ENCODE measurements around the gene CFAP97D1.

Gene CFAP97D1

DNA sequence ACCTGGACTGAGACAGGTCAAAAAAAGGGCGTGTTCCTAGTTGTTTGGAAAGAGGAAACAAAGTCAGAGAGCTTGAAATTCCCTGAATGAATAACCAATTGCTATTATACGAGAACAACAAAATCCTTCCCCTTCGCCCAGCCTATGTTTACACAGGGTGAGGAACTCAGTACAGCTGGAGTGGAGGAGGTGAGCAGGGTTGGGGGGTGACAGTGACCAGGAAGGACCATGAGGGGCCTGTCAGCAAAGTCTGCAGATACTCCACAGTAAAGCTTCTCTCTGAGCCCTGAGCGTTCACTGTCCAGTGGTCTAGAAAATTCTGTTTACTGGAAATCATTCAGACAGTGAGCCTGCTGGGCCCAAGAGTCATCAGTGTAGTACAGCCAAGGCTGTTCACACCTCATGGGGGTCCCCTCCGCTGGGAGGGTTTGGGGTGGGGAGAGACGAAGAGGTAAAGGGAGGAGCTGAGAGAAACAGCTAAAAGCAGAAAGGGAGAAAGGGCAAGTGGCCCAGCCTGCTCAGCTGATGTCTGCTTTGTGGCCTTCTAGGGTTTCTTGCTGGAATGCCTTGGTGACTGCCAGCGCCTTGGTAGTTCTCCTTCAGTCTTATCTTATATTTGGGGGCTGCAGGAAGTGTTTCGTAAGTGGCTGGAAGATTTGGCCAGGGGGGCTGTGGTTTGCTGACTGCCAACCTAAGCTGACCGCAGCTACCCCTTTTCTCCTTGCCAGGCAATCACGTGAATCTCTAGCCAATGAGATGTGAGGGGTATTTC, 7.2 kb upstream of the CFAP97D1 start:
- no peaks in the 10 kb centered on the region for H3K36me3 ChIP-seq (ENCODE audit: insufficient read depth)
- H4K20me1 ChIP-seq (ENCODE audit: insufficient read depth), result no peaks in the 10 kb centered on the region

DNA sequence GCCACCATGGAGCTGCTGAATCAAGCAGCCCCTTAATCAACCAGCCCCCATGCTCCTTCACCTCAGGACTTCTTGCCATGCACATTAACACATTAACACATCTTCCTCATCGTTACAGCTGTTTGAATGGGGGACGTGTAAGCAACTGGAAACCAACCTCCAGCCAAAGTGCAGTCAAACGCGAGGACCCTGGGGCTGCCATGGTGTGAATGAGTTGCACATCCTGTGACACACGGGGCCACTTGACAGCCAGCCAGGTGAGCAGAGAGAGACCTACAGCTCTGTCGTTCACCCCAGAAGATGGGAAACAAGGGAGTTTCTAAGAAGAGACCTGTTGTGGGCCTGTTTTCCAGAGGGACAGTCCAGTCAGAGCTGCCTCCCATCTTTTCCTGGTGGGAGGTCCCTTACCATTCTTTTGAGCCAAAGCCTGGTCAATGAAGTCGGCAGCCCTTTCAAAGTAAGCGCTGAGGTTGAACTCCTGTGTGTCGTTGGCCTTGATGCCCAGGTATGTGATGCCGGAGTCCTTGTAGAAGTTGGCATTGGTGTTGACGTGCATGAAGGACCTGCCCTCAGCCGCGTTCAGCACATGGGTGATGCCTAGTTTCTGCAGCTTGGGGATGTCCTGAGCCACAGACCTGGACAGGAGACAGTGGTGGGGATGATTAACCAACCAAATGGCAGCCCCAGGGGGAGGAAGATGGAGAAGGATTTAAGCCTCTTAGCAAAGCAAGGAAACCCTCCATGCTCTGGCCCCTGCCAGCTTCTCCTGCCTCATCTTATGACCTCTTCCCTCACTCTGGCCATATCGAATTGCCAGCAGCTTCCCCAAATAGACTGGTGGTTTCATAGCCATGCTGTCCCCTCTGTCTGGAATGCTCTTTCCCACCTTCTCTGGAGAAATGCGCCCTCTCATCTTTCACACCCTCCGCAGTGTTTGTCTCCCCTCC, 5.7 kb upstream of the CFAP97D1 start:
- Histone ChIP-seq H3K4me3 (IDR thresholded peaks at IDR 0.05; ENCODE audit: insufficient read depth, low read depth, low read length) (no peak overlapping the region), H2AFZ (ENCODE audit: low read depth) (no peak overlapping the region), H3K36me3 (ENCODE audit: insufficient read depth) (no peaks in the 10 kb centered on the region), H3K27ac (no peak overlapping the region), H3K79me2 (ENCODE audit: insufficient read depth, low read depth) (no peaks in the 10 kb centered on the region; the same call in 1 of the 2 replicates), H3K4me2 (no peak overlapping the region), H3K4me1 (ENCODE audit: low read depth, poor library complexity, severe bottlenecking) (peaks cover 7% of the 10 kb centered on the region), H3K27me3 (ENCODE audit: insufficient read depth, low read depth) (peaks cover 2% of the 10 kb centered on the region), H4K20me1 (ENCODE audit: insufficient read depth) (no peaks in the 10 kb centered on the region), H3K9ac (no peak overlapping the region)
- TF ChIP-seq, protein P1, sequence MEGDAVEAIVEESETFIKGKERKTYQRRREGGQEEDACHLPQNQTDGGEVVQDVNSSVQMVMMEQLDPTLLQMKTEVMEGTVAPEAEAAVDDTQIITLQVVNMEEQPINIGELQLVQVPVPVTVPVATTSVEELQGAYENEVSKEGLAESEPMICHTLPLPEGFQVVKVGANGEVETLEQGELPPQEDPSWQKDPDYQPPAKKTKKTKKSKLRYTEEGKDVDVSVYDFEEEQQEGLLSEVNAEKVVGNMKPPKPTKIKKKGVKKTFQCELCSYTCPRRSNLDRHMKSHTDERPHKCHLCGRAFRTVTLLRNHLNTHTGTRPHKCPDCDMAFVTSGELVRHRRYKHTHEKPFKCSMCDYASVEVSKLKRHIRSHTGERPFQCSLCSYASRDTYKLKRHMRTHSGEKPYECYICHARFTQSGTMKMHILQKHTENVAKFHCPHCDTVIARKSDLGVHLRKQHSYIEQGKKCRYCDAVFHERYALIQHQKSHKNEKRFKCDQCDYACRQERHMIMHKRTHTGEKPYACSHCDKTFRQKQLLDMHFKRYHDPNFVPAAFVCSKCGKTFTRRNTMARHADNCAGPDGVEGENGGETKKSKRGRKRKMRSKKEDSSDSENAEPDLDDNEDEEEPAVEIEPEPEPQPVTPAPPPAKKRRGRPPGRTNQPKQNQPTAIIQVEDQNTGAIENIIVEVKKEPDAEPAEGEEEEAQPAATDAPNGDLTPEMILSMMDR (conservative IDR thresholded peaks at IDR 0.05; ENCODE audit: low read depth, low read length), result no peak

More for the DNA sequence above, 7.2 kb upstream of the CFAP97D1 start:
- H3K4me2 ChIP-seq, result no peak overlapping the region
- no peak overlapping the region for H2AFZ ChIP-seq (ENCODE audit: low read depth)
- TF ChIP-seq, protein P1 (conservative IDR thresholded peaks at IDR 0.05; ENCODE audit: low read depth, low read length), result no peak
- H3K4me1 ChIP-seq (ENCODE audit: low read depth, poor library complexity, severe bottlenecking), result peaks cover 3% of the 10 kb centered on the region
- no peak overlapping the region for H3K9ac ChIP-seq
- H3K79me2 ChIP-seq (ENCODE audit: insufficient read depth, low read depth), result no peaks in the 10 kb centered on the region; the same call in 1 of the 2 replicates
- no peak overlapping the region for H3K27ac ChIP-seq
- no peak overlapping the region for H3K4me3 ChIP-seq (IDR thresholded peaks at IDR 0.05; ENCODE audit: insufficient read depth, low read depth, low read length)
- no peaks in the 10 kb centered on the region for H3K27me3 ChIP-seq (ENCODE audit: insufficient read depth, low read depth)

DNA sequence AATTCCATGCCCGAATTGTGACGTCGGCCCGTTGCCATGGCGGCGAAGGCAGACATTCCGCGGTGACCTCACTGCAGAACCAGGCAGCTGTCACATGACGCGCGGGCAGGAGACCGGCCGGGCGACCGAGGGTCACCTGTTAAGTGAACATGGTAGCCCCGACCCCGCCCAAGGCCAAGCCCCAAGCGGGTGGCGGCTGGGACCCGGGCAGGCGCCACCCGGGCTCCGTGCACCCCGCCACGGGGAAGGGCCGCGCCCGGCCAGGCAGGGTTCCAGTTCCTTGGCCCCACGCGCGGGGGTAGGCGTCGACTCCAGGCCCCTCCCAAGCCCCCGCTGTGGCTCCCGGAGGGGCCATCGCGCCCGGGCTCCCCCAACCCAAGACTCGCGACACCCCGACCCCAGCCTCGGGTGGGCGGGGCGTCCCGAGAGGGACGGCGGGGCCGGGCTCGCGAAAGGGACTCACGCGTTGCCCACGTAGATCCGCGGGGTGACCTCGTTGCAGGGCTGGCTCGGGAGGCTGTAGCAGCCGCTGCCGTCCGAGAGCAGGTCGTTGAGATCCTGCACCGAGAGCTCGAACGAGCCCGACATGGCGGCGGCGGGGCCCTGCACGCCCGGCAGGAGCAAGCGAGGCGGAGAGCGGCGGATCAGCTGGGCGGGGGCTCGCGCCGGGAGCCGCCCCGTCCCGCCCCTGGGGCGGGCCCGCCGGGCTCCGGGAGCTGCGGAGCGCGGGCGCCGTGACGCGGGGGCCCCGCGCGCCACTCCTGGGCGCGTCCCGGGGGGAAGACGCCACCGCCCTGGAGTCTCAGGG, 1.7 kb upstream of the CFAP97D1 start, which contains the start of gene DUSP3:
DUSP3 (minus strand) TSS at position 641 of the 808 bp plus-strand sequence; CDS start at position 588, 53 bp downstream.
- Histone ChIP-seq H3K4me1 (ENCODE audit: low read depth, poor library complexity, severe bottlenecking) (peaks cover 8% of the 10 kb centered on the region), H3K27me3 (ENCODE audit: insufficient read depth, low read depth) (peaks cover 29% of the 10 kb centered on the region), H3K36me3 (ENCODE audit: insufficient read depth) (no peaks in the 10 kb centered on the region), H3K4me3 (IDR thresholded peaks at IDR 0.05; ENCODE audit: insufficient read depth, low read depth, low read length) (no peak within 1 kb of the TSS), H3K4me2 (peak within 1 kb of the TSS; percentile 95), H3K79me2 (ENCODE audit: insufficient read depth, low read depth) (no peaks in the 10 kb centered on the region; the same call in 1 of the 2 replicates), H3K27ac (peak within 1 kb of the TSS; percentile 70), H2AFZ (ENCODE audit: low read depth) (peak within 1 kb of the TSS; percentile 92), H4K20me1 (ENCODE audit: insufficient read depth) (no peaks in the 10 kb centered on the region), H3K9ac (peak within 1 kb of the TSS; percentile 92)
- TF ChIP-seq, protein P1 (conservative IDR thresholded peaks at IDR 0.05; ENCODE audit: low read depth, low read length), result 0 out of 2 replicates have a peak, but pooled peaks have one; percentile 1
